ENCODE results near the gene NHSL1.

The NHSL1 gene

DNA sequence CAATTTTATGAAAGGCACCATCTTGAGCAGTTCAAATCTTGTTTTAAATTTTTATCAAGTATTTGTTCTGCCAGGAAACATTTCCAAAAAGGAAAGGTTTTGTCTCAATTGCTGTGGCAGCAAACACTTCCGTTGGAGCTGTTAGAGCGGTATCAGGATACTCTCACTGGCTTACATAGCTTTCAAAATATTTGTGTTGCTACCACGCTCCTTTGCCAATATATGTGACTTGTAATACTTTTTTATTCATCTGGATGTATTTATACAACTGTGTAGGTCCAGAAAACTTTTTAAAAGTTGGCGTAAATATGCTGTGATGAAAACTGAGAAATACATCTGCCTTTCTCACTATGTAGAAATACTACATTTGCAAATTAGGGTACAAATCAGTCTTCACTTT, 37.8 kb upstream of the NHSL1 start:
- TF ChIP-seq ZFP30 (CRISPR knock-in tag; IDR thresholded peaks at IDR 0.05) (no peak), TCF4 (CRISPR knock-in tag; IDR thresholded peaks at IDR 0.05; ENCODE audit: borderline replicate concordance) (no peak), BACH2 (CRISPR knock-in tag; IDR thresholded peaks at IDR 0.05; ENCODE audit: borderline replicate concordance) (no peak), ZNF8 (CRISPR knock-in tag; IDR thresholded peaks at IDR 0.05) (no peak)
- TF ChIP-seq, protein P1, sequence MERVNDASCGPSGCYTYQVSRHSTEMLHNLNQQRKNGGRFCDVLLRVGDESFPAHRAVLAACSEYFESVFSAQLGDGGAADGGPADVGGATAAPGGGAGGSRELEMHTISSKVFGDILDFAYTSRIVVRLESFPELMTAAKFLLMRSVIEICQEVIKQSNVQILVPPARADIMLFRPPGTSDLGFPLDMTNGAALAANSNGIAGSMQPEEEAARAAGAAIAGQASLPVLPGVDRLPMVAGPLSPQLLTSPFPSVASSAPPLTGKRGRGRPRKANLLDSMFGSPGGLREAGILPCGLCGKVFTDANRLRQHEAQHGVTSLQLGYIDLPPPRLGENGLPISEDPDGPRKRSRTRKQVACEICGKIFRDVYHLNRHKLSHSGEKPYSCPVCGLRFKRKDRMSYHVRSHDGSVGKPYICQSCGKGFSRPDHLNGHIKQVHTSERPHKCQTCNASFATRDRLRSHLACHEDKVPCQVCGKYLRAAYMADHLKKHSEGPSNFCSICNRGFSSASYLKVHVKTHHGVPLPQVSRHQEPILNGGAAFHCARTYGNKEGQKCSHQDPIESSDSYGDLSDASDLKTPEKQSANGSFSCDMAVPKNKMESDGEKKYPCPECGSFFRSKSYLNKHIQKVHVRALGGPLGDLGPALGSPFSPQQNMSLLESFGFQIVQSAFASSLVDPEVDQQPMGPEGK (CRISPR knock-in tag; IDR thresholded peaks at IDR 0.05; ENCODE audit: borderline replicate concordance), result no peak
- TF ChIP-seq, protein P2, sequence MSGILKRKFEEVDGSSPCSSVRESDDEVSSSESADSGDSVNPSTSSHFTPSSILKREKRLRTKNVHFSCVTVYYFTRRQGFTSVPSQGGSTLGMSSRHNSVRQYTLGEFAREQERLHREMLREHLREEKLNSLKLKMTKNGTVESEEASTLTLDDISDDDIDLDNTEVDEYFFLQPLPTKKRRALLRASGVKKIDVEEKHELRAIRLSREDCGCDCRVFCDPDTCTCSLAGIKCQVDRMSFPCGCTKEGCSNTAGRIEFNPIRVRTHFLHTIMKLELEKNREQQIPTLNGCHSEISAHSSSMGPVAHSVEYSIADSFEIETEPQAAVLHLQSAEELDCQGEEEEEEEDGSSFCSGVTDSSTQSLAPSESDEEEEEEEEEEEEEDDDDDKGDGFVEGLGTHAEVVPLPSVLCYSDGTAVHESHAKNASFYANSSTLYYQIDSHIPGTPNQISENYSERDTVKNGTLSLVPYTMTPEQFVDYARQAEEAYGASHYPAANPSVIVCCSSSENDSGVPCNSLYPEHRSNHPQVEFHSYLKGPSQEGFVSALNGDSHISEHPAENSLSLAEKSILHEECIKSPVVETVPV (CRISPR knock-in tag; IDR thresholded peaks at IDR 0.05), result no peak
- ATAC-seq, result no peak

DNA sequence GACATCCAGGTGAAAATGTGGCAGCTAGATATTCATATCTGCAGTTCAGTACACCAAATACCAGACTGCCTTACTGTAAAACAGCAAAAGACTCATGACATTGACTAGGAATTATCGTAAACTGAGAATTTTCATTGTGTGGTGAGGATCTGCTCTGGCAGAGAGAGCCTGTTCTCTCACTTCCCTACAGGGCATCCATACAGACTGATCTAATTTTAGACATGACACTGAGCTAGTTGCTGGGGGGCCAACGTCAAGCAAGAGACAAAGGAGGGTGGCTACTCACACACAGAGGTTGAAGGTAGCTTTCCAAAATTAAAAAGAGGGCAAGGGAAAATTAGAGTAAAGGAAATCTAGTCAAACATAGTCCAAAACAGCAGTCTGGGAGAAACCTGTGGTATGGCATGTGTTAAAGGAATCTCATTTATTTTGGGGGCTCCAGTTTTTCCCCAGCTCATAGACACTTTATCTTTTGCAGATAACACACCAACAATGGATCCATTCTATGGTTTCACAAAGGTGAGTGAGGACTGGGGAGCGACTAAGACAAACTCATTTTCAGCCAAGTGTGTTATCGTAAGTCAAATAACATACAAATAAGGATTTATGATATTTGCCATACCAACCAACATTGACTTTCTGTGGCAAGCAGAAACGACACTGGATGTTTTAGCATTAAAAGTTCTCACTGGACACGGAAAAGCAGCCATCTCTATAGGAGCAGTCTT, 36.6 kb upstream of the NHSL1 start:
- TF ChIP-seq ZNF565 (CRISPR knock-in tag; conservative IDR thresholded peaks at IDR 0.05; ENCODE audit: low read depth) (no peak), TSHZ2 (CRISPR knock-in tag; IDR thresholded peaks at IDR 0.05) (no peak), ZNF8 (CRISPR knock-in tag; IDR thresholded peaks at IDR 0.05) (no peak), OSR1 (CRISPR knock-in tag; IDR thresholded peaks at IDR 0.05) (no peak), ARNTL (CRISPR knock-in tag; IDR thresholded peaks at IDR 0.05; ENCODE audit: borderline replicate concordance, low read depth) (no peak), CSDC2 (CRISPR knock-in tag; IDR thresholded peaks at IDR 0.05) (no peak), ZFP3 (CRISPR knock-in tag; IDR thresholded peaks at IDR 0.05) (no peak), ISL1 (CRISPR knock-in tag; IDR thresholded peaks at IDR 0.05) (no peak), RARB (CRISPR knock-in tag; IDR thresholded peaks at IDR 0.05) (no peak), TOX (CRISPR knock-in tag; IDR thresholded peaks at IDR 0.05; ENCODE audit: borderline replicate concordance) (no peak), ZFP30 (CRISPR knock-in tag; IDR thresholded peaks at IDR 0.05) (no peak), ESRRG (CRISPR knock-in tag; IDR thresholded peaks at IDR 0.05) (no peak), SNAI2 (CRISPR knock-in tag; IDR thresholded peaks at IDR 0.05) (no peak)
- TF ChIP-seq, protein P1 (CRISPR knock-in tag; IDR thresholded peaks at IDR 0.05; ENCODE audit: borderline replicate concordance), result no peak
- ATAC-seq, result no peak

GRCh38 chr6:138533667-138534066, 34.4 kb upstream of the NHSL1 start:
- no peak for ATAC-seq
- TF ChIP-seq BACH2 (CRISPR knock-in tag; IDR thresholded peaks at IDR 0.05; ENCODE audit: borderline replicate concordance) (no peak), OSR1 (CRISPR knock-in tag; IDR thresholded peaks at IDR 0.05) (no peak), ZNF70 (CRISPR knock-in tag; IDR thresholded peaks at IDR 0.05) (no peak), ARNTL (CRISPR knock-in tag; IDR thresholded peaks at IDR 0.05; ENCODE audit: borderline replicate concordance, low read depth) (no peak), SNAI2 (CRISPR knock-in tag; IDR thresholded peaks at IDR 0.05) (no peak), TCF4 (CRISPR knock-in tag; IDR thresholded peaks at IDR 0.05; ENCODE audit: borderline replicate concordance) (no peak), ZNF565 (CRISPR knock-in tag; conservative IDR thresholded peaks at IDR 0.05; ENCODE audit: low read depth) (no peak)

DNA sequence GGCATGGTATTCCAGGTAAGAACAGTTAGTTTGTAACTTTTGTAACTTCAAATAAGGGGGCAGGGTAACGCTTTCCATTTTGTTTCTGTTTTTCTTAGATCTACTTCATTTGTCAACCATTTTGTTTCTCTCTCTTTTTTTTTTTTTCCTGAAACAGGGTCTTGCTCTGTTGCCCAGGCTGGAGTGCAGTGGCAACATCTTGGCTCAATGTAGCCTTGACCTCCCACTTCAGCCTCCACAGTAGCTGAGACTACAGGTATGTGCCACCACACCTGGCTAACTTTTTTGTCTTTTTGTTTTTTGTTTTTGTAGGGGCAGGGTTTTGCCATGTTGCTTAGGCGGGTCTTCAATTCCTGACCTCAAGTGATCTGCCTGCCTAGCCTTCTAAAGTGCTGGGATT, 32.1 kb upstream of the NHSL1 start:
- TF ChIP-seq ESRRG (CRISPR knock-in tag; IDR thresholded peaks at IDR 0.05), result no peak
- ATAC-seq, result no peak

All from SK-N-SH treated with all-trans-retinoic acid at 6 μM for 48 hours (cell line).